PC-9 (cell line): ENCODE results near the gene PGK2.

Source experiments
- CTCF ChIP-seq: fragments of 200-600 bp; sonication (generic); conservative IDR thresholded peaks from 2 replicates; pipeline ENCODE4 v1.6.1; 2017; ENCODE audit warnings: mixed run types, antibody characterized with exemption, mild to moderate bottlenecking, moderate library complexity
- EZH2 ChIP-seq: fragments of 200-600 bp; sonication (generic); IDR thresholded peaks from 2 replicates; pipeline ENCODE4 v1.8.0; 2017; ENCODE audit warnings: antibody characterized with exemption, low read depth

GRCh38 chr6:49833386-49833785 lies 46.3 kb upstream of the PGK2 start:
- TF ChIP-seq CTCF, result no peak
- no peak for TF ChIP-seq EZH2
